GM18868 (cell line): ENCODE results near the gene LTA.
A peak's percentile ranks its signal among the peaks of the same experiment; 100 is the strongest.
"Not testable (repeated sequence)": the region's sequence is repeated elsewhere in the genome, so short reads cannot be mapped to it uniquely, and the experiment has no call there.

ENCODE experiments used
- ATAC-seq: cut with Tn5 transposase; IDR thresholded peaks from one replicate; pipeline ENCODE4 v1.9.1; 2021; ENCODE audit warnings: mild to moderate bottlenecking, moderate library complexity; ENCODE audit not compliant: unreplicated experiment

The LTA gene

GRCh38 chr6:31541658-31542521 lies 30.2 kb upstream of the LTA start, which contains the start of gene DDX39B:
Gene DDX39B, minus strand, starts transcription at chr6:31542003. Its CDS starts 1,471 bp downstream, at chr6:31540532.
- peak; percentile 63 for ATAC-seq

GRCh38 chr6:31543639-31544038 lies 28.4 kb upstream of the LTA start:
- ATAC-seq = no peak

DNA sequence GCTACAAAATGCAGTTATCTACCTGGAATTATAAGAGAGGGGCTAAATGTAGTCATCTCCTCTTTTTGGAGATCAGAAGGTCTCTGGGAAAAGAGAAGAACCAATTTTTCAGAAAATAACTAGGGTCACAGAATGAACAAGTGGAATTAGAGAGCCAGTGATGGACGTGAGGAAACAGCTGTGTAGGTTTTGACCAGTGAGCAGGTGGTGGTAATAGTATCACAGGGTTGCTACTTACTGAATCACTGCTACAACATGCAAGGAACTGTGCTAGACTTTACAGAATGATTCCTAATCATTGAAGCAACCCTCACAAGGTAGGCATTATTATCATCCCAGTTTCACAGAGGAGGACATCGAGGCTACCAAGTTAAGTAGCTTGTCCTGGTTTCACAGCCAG lies 27.4 kb upstream of the LTA start:
- ATAC-seq = no peak

GRCh38 chr6:31545291-31545690 lies 26.8 kb upstream of the LTA start:
- no peak for ATAC-seq

GRCh38 chr6:31546339-31546957 lies 25.6 kb upstream of the LTA start, which contains the start of gene ATP6V1G2:
Gene ATP6V1G2, minus strand, starts transcription at chr6:31546608. Its CDS starts 49 bp downstream, at chr6:31546559.
- ATAC-seq = peak; percentile 53

DNA sequence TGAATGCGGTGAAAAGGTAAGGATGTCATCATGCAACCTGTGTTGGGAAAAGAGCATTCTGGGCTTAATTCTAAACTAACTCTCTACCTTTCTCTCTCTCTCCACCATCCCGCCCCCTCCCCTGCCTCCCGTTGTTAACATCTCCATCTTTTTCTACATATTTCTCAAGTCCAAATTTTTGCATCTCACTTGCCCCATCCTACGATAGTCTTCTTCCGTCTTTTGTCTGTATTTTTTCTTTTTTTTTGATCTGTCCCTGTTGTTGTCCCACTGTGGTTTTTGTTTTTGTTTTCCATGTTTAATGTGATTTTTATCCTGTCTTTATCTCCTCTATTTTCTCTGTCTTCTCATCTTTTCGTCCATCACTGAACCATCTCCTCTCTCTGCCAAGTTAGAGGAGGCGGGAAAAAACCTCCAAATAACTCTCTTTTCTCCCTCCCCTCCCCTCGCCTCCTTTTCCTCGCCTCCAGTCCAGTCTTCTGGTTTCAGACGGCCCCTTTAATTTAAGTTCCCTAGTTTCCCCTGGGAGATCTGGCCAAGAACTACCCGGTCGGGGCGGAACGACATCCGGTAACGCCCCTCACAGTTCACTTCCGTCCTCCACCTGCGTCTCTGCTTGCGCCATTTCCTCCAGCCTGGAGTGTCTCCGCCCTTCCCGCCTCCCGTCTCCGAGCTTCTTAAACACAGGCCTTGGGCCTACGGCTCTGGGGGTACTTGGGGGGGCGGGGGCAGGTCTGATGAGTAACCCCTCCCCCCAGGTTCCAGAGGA lies 24.9 kb upstream of the LTA start, which contains the start of gene NFKBIL1:
TSS of gene NFKBIL1 (plus strand) at position 651 of the 769 bp plus-strand sequence. CDS start at position 738, 87 bp downstream.
- ATAC-seq = peak; percentile 58

GRCh38 chr6:31547727-31548543 lies 24.2 kb upstream of the LTA start:
- ATAC-seq = no peak

GRCh38 chr6:31548544-31548873 lies 23.6 kb upstream of the LTA start:
- no peak for ATAC-seq

- ATAC-seq = not testable (repeated sequence)
These were observed 20.7 kb upstream of the LTA start for GRCh38 chr6:31551371-31551770.

GRCh38 chr6:31556307-31556706 lies 15.8 kb upstream of the LTA start:
- ATAC-seq = no peak

GRCh38 chr6:31557443-31558317 lies 14.4 kb upstream of the LTA start:
- no peak for ATAC-seq

DNA sequence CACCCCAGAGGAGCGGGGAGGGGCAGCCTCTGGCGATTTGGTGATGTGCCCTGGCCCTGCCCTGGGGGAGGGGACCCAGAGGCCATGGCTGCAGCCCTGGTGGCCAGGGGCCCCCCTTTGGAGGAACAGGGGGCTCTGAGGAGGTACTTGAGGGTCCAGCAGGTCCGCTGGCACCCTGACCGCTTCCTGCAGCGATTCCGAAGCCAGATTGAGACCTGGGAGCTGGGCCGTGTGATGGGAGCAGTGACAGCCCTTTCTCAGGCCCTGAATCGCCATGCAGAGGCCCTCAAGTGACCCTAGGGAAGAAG lies 13.8 kb upstream of the LTA start:
- ATAC-seq = no peak

- peak; percentile 39 for ATAC-seq
These were observed 13.2 kb upstream of the LTA start for GRCh38 chr6:31558631-31559500.

GRCh38 chr6:31559606-31559957 lies 12.5 kb upstream of the LTA start:
- peak; percentile 3 for ATAC-seq

DNA sequence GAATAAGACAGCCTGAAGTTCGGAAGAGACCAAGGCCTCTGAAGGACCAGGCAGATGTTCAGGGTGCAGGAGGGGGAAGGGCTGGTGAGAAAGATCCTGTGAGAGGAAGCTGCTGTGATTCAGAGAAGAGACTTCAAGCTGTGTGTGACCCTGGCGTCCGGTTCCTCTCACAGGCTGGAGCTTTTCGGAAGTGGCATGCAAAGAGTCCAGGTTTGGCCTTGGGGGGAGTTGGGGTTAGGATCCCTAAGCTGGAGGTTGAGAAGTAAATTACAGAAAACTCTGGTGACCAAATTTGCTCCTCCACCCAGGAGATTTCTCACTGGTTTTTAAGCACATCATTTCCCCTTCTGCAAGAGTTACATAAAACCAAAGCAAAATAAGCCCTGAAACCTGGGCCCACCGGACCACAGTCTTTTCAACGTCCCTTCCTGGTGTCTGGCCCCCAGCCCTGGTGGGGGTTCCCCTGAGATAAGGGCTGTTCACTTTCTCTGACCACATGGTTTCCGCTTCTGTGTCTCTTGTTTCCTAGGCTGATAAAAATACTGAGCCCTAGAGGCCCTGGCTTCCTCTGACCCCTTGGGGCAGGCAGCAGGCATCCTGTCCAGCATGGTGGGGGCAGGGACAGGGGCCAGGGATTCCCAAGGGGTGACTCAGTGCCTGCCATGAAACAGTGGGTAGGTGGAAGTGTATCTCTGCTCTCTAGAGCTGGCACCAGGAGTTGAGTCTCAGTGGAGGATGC lies 12.0 kb upstream of the LTA start:
- ATAC-seq = peak; percentile 49

DNA sequence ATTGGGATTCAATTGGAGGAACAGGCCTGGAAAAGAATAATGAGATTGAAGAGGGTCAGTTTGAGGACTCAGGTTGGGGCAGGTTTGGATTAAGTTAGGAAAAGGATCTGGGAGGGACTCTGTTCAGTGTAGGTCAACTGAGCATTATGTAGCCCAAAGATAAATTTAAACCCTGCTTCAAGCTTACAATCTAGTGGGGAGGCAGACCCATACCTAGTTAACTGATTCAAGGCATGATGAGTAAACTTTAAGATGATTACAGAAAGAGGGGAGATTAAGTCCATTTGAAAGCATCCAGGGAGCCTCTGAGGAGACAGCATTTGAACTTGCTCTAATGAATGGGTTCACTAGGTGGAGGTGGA lies 11.4 kb upstream of the LTA start:
- no peak for ATAC-seq

DNA sequence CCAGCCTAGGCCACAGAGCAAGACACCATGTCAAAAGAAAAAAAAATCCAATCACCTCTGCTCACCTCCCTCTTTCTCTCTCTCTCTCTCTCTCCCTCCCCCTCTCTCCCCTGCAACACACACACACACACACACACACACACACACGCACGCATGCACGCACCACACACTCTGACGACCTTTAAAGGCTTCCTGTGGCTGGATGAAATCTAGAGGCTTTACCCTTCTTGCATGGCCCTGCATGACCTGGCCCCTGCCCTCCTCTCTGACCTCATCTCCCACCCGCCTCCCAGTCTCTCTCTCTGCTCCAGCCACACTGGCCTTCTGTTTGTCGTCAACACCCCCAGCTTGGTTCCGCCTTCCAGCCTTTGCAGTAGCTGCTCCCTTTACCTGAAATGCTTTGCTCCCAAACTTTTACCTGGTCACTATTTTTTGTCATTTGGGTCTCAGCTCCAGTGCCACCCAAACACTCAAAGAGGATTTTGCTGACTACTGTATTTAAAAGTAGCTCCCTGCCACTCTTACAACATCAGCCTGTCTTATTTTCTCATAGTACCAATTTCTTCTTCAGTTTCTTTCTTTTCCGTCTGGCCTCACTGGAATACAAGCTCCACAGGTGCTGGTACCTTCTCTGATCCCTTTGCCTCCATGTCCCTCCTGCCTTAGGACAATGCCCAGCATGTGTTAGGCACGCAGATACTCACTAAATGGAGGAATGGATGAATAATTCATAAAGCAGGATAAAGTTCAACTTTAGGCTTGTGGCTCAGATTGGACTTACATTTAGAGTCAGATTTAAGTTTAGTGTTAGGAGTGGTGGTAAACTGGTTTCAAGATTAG lies 4.3 kb upstream of the LTA start:
- ATAC-seq = no peak
